PC-3 (cell line): ENCODE measurements around the gene GJD3.

Source experiments
- EZH2phosphoT487 ChIP-seq: fragments of 300-600 bp; sonication (generic); IDR thresholded peaks from 2 replicates; pipeline ENCODE4 v1.6.1; 2018; ENCODE audit warnings: mild to moderate bottlenecking, antibody characterized with exemption, low read length, borderline replicate concordance
- TF ChIP-seq, protein P1 (sequence below): fragments of 300-600 bp; sonication (generic); conservative IDR thresholded peaks from 2 replicates; pipeline ENCODE4 v1.5.1; 2017; ENCODE audit warnings: antibody characterized with exemption, low read depth, mild to moderate bottlenecking, low read length

DNA sequence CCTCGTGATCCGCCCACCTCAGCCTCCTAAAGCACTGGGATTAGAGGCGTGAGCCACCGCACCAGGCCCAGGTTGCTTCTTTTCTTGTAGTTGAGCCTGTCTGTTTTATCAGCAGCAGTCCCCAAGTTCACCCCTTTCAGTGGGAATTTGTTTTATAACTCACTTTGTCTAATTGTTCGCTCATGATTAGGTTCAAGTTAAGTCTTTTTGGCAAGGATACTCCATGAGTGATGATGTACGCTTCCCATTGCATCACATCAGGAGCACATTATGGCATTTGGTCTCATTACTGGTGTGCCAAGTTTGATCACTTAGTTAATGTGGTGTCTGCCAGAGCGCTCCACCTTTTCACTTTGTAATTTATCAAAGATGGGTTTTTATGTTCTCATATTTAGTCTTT, 14.4 kb upstream of the GJD3 start:
- TF ChIP-seq, protein P1, sequence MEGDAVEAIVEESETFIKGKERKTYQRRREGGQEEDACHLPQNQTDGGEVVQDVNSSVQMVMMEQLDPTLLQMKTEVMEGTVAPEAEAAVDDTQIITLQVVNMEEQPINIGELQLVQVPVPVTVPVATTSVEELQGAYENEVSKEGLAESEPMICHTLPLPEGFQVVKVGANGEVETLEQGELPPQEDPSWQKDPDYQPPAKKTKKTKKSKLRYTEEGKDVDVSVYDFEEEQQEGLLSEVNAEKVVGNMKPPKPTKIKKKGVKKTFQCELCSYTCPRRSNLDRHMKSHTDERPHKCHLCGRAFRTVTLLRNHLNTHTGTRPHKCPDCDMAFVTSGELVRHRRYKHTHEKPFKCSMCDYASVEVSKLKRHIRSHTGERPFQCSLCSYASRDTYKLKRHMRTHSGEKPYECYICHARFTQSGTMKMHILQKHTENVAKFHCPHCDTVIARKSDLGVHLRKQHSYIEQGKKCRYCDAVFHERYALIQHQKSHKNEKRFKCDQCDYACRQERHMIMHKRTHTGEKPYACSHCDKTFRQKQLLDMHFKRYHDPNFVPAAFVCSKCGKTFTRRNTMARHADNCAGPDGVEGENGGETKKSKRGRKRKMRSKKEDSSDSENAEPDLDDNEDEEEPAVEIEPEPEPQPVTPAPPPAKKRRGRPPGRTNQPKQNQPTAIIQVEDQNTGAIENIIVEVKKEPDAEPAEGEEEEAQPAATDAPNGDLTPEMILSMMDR = no peak
- no peak for TF ChIP-seq EZH2phosphoT487
